PC-9 (cell line): ENCODE results near the gene LONRF3. TPM values are rescaled to one million over a fixed set of nuclear protein-coding genes. Genes with fewer than 3 reads are reported as not detected.

Experiments
- BruUV-seq: library from RNA; stranded (reverse); fragments of 400-500 nt; replicated peaks from 2 replicates; lab custom pipeline; 2021; lab: Mats Ljungman, UMichigan
- CTCF ChIA-PET: fragments of 300-600 bp; sonication (Branson Sonifier 250); formaldehyde crosslinking; loops from one replicate; lab custom pipeline; 2022; ENCODE audit warnings: antibody characterized with exemption; lab: Charles Lee
- POLR2A ChIA-PET: fragments of 300-600 bp; sonication (Branson Sonifier 250); formaldehyde crosslinking; loops from one replicate; lab custom pipeline; 2022; ENCODE audit warnings: antibody characterized with exemption; ENCODE audit not compliant: unreplicated experiment; lab: Charles Lee
- DNase-seq, 2 experiments: peaks; one replicate each; pipeline versions ENCODE4 v3.0.0 to v3.0.0-alpha.2; 2015 to 2022; ENCODE audit warnings: mixed read lengths in 1 of 2
- H2AFZ ChIP-seq: fragments of 200-600 bp; sonication (generic); 2 replicates; pipeline ENCODE4 v1.8.1; 2017; ENCODE audit warnings: antibody characterized with exemption
- H3F3A ChIP-seq: fragments of 200-600 bp; sonication (generic); 2 replicates; pipeline ENCODE4 v1.8.1; 2017; ENCODE audit warnings: antibody characterized with exemption, mild to moderate bottlenecking, low read depth; ENCODE audit not compliant: insufficient read depth
- H3K27ac ChIP-seq: fragments of 200-600 bp; sonication (generic); 2 replicates; pipeline ENCODE4 v1.6.1; 2016; ENCODE audit warnings: mixed run types
- H3K27me3 ChIP-seq: fragments of 200-600 bp; sonication (generic); 2 replicates; pipeline ENCODE4 v1.6.1; 2016; ENCODE audit warnings: low read depth, mixed run types; ENCODE audit not compliant: insufficient read depth
- H3K36me3 ChIP-seq: fragments of 200-600 bp; sonication (generic); 2 replicates; pipeline ENCODE4 v1.6.1; 2016; ENCODE audit warnings: low read depth, mixed run types
- H3K4me1 ChIP-seq: fragments of 200-600 bp; sonication (generic); replicated peaks from 2 replicates; pipeline ENCODE4 v1.6.1; 2016; ENCODE audit warnings: mixed run types; ENCODE audit not compliant: insufficient read depth
- H3K4me2 ChIP-seq: fragments of 200-600 bp; sonication (generic); 2 replicates; pipeline ENCODE4 v1.6.1; 2017; ENCODE audit warnings: mixed run types
- H3K4me3 ChIP-seq: fragments of 200-600 bp; sonication (generic); 2 replicates; pipeline ENCODE4 v1.6.1; 2016; ENCODE audit warnings: mixed run types
- H3K79me2 ChIP-seq: fragments of 200-600 bp; sonication (generic); 2 replicates; pipeline ENCODE4 v1.6.1; 2017; ENCODE audit warnings: low read depth, mixed run types
- H3K9me2 ChIP-seq: fragments of 200-600 bp; sonication (generic); 2 replicates; pipeline ENCODE4 v1.8.1; 2017; ENCODE audit warnings: mild to moderate bottlenecking; ENCODE audit not compliant: insufficient read depth
- H3K9me3 ChIP-seq: fragments of 200-600 bp; sonication (generic); 2 replicates; pipeline ENCODE4 v1.8.1; 2016; ENCODE audit warnings: low read depth; ENCODE audit not compliant: insufficient read depth
- H4K20me1 ChIP-seq: fragments of 200-600 bp; sonication (generic); 2 replicates; pipeline ENCODE4 v1.8.1; 2017; ENCODE audit not compliant: insufficient read depth
- EZH2 ChIP-seq: fragments of 200-600 bp; sonication (generic); IDR thresholded peaks from 2 replicates; pipeline ENCODE4 v1.8.0; 2017; ENCODE audit warnings: antibody characterized with exemption, low read depth
- intact Hi-C: fragments of 100-400 bp; cut with micrococcal nuclease; formaldehyde crosslinking; loops from one replicate; pipeline ENCODE4 v1.10.0; 2022; ENCODE audit not compliant: unreplicated experiment
- total RNA-seq: library from RNA; stranded (reverse); gene quantifications from 2 replicates; pipeline ENCODE4 v1.2.3, GENCODE V29; 2021
- TF ChIP-seq, protein P1 (sequence below): fragments of 200-600 bp; sonication (generic); conservative IDR thresholded peaks from 2 replicates; pipeline ENCODE4 v1.6.1; 2017; ENCODE audit warnings: mixed run types, antibody characterized with exemption, mild to moderate bottlenecking, moderate library complexity

Gene LONRF3
- total RNA-seq, 1 experiment from 2014 or later = 6.3 TPM

DNA sequence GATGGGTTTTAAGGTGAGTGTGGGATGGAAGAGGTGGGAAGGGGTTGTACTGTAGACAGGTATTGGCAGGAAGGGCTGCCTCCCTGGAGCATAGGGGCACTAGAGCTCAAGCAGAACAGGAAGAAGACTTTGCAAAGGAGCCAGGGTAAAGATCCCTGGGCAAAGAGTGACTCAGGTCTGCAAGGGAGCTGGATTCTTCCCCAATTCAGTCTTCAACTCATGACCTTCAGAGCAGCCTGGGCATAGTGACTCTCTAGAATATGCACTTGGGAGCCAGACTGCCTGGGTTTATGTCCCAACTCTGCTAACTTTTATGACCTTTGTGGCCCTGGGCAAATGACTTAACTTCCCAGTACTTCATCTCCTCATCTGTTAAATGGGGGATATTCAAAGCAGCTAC, 4.0 kb downstream of the LONRF3 start:
- POLR2A ChIA-PET = interaction anchor here (0.7 kb wide), 1 partner anchor 134 kb away, joined by 4 read pairs; no protein-coding TSS in a partner anchor
- no peak overlapping the region for H3K27ac ChIP-seq
- CTCF ChIA-PET = interaction anchor here (0.6 kb wide), 1 partner anchor 214 kb away, joined by 3 read pairs; no protein-coding TSS in a partner anchor
- no peak overlapping the region for H3K4me3 ChIP-seq
- H3K4me2 ChIP-seq = peak overlapping the region; percentile 84
- H4K20me1 ChIP-seq = no peaks in the 10 kb centered on the region
- H2AFZ ChIP-seq = no peak overlapping the region
- TF ChIP-seq, protein P1, sequence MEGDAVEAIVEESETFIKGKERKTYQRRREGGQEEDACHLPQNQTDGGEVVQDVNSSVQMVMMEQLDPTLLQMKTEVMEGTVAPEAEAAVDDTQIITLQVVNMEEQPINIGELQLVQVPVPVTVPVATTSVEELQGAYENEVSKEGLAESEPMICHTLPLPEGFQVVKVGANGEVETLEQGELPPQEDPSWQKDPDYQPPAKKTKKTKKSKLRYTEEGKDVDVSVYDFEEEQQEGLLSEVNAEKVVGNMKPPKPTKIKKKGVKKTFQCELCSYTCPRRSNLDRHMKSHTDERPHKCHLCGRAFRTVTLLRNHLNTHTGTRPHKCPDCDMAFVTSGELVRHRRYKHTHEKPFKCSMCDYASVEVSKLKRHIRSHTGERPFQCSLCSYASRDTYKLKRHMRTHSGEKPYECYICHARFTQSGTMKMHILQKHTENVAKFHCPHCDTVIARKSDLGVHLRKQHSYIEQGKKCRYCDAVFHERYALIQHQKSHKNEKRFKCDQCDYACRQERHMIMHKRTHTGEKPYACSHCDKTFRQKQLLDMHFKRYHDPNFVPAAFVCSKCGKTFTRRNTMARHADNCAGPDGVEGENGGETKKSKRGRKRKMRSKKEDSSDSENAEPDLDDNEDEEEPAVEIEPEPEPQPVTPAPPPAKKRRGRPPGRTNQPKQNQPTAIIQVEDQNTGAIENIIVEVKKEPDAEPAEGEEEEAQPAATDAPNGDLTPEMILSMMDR = no peak
- no peak for TF ChIP-seq EZH2
- peaks cover 31% of the 10 kb centered on the region for H3F3A ChIP-seq
- H3K9me2 ChIP-seq = no peaks in the 10 kb centered on the region
- H3K9me3 ChIP-seq = no peaks in the 10 kb centered on the region
- no TSS peak for BruUV-seq
- no peak for DNase-seq
- intact Hi-C loops = no loop called here
- H3K36me3 ChIP-seq = peaks cover 46% of the 10 kb centered on the region
- peaks cover 26% of the 10 kb centered on the region for H3K4me1 ChIP-seq
- peaks cover 71% of the 10 kb centered on the region for H3K79me2 ChIP-seq
- 0 out of 2 replicates have a peak, but pooled peaks cover under 1% of the 10 kb centered on the region for H3K27me3 ChIP-seq

DNA sequence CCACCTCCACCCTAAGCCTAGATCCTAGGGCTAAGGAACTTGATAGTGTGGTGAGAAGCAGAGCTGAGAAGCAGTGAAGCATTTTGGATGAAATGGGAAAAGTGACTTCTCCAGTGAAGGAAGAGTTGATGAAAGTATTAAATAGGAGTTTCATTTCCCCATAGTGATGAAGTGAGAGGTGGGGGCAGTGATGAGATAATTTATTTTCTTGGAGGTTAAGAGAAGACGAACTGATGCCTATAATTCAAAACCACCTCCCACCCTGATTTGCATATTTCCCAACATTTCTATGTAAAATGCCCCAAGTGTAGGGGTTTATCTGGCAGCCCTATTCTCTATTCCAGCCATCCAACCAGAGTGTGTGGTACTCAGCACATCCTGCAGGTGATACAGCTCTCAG, 6.3 kb downstream of the LONRF3 start:
- ChIA-PET CTCF (no interaction called here), POLR2A (no interaction called here)
- TF ChIP-seq, protein P1 = no peak
- TF ChIP-seq EZH2 = no peak
- Histone ChIP-seq H3K27ac (no peak overlapping the region), H3K4me2 (no peak overlapping the region), H3K4me1 (peaks cover 19% of the 10 kb centered on the region), H4K20me1 (no peaks in the 10 kb centered on the region), H3K79me2 (peaks cover 66% of the 10 kb centered on the region), H2AFZ (no peak overlapping the region), H3K27me3 (no peaks in the 10 kb centered on the region), H3K9me3 (no peaks in the 10 kb centered on the region), H3F3A (peaks cover 24% of the 10 kb centered on the region), H3K36me3 (peaks cover 59% of the 10 kb centered on the region), H3K9me2 (no peaks in the 10 kb centered on the region), H3K4me3 (no peak overlapping the region)
- no peak for DNase-seq
- intact Hi-C loops = no loop called here
- BruUV-seq = no TSS peak

DNA sequence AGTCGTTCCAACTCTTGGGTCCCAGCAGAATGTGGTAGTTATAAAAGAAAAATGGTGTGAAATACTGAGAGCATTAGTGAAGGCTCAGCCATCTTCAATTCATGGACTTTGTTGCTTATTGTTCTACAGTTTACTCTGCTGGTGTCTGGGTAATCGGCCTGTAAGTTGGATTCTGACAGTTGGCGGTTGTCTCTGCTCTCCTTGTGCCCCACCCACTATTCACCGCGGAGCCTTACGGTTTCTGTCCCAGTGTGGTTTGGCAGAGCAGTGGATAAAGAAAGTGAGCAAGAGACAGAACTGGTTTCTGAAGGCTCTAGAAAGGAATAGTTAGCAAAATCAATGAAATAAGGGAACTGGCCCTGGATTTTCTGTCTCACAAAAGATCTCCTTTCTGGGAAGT, 9.1 kb downstream of the LONRF3 start:
- TF ChIP-seq, protein P1 = no peak
- no peak for TF ChIP-seq EZH2
- no peaks in the 10 kb centered on the region for H3K9me3 ChIP-seq
- H3K9me2 ChIP-seq = no peaks in the 10 kb centered on the region
- peaks cover 2% of the 10 kb centered on the region; the same call in 1 of the 2 replicates for H3K4me1 ChIP-seq
- no peak overlapping the region for H3K27ac ChIP-seq
- ChIA-PET CTCF (no interaction called here), POLR2A (no interaction called here)
- H4K20me1 ChIP-seq = no peaks in the 10 kb centered on the region
- no peak overlapping the region for H3K4me2 ChIP-seq
- peaks cover 6% of the 10 kb centered on the region; the same call in 1 of the 2 replicates for H3F3A ChIP-seq
- peaks cover 76% of the 10 kb centered on the region for H3K36me3 ChIP-seq
- intact Hi-C loops = no loop called here
- DNase-seq = no peak
- H3K4me3 ChIP-seq = no peak overlapping the region
- peaks cover 49% of the 10 kb centered on the region for H3K79me2 ChIP-seq
- no TSS peak for BruUV-seq
- H2AFZ ChIP-seq = no peak overlapping the region
- H3K27me3 ChIP-seq = no peaks in the 10 kb centered on the region
